SU-DHL-6 (cell line): ENCODE measurements around the gene PAX5.

ENCODE experiments used
- EZH2phosphoT487 ChIP-seq: fragments of 200-600 bp; sonication (generic), shearing (Covaris generic); conservative IDR thresholded peaks from 2 replicates; pipeline ENCODE4 v1.6.1; 2018; ENCODE audit warnings: mild to moderate bottlenecking, antibody characterized with exemption, low read length, moderate library complexity, mixed read lengths
- TF ChIP-seq, protein P1 (sequence below): fragments of 200-600 bp; sonication (generic); IDR thresholded peaks from one replicate; pipeline ENCODE4 v1.5.1; 2017; ENCODE audit warnings: antibody characterized with exemption, mild to moderate bottlenecking, low read length, moderate library complexity; ENCODE audit not compliant: insufficient read depth, poor library complexity, severe bottlenecking

DNA sequence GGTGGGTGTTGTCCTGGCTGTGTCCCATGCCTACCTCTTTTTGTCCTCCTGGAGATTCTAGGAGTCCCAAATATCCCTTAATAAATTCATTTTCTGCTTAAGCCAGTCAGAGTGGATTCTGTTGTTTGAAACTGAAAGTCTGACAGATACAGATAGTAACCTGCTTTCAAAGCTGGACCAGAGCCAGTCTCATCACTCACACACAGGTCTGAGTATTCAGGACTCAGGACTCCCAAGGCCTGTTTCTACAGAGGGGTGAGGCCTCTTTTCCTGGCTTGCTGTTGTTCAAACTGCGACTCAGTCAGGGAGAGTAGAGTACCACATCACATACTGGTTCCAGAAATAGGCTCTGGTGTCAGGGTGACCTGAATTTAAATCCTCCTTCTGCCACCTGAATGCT, 190.1 kb downstream of the PAX5 start:
- TF ChIP-seq, protein P1, sequence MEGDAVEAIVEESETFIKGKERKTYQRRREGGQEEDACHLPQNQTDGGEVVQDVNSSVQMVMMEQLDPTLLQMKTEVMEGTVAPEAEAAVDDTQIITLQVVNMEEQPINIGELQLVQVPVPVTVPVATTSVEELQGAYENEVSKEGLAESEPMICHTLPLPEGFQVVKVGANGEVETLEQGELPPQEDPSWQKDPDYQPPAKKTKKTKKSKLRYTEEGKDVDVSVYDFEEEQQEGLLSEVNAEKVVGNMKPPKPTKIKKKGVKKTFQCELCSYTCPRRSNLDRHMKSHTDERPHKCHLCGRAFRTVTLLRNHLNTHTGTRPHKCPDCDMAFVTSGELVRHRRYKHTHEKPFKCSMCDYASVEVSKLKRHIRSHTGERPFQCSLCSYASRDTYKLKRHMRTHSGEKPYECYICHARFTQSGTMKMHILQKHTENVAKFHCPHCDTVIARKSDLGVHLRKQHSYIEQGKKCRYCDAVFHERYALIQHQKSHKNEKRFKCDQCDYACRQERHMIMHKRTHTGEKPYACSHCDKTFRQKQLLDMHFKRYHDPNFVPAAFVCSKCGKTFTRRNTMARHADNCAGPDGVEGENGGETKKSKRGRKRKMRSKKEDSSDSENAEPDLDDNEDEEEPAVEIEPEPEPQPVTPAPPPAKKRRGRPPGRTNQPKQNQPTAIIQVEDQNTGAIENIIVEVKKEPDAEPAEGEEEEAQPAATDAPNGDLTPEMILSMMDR = no peak
- no peak for TF ChIP-seq EZH2phosphoT487
